ENCODE measurements around the gene KCNJ10.

The KCNJ10 gene

DNA sequence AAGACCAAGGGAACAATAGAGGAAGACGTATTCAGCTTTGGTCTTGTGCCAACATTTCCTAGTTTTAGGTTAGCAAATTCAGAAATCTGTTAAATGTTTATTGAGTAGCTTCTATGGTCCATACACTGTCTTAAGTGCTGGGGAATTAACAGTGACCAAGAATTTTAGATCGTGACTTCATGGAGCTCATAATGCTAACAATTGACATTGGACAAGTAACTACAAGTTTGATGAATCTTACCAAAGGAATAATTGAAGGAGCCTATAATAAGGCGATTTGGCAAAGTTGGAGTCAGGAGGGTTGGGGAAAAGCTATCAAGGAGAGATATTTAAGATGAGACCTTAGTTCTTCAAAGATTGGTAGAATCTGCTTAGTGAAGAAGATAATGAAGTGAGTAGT is 114.5 kb downstream of the KCNJ10 start:
- DNase-seq = no peak

DNA sequence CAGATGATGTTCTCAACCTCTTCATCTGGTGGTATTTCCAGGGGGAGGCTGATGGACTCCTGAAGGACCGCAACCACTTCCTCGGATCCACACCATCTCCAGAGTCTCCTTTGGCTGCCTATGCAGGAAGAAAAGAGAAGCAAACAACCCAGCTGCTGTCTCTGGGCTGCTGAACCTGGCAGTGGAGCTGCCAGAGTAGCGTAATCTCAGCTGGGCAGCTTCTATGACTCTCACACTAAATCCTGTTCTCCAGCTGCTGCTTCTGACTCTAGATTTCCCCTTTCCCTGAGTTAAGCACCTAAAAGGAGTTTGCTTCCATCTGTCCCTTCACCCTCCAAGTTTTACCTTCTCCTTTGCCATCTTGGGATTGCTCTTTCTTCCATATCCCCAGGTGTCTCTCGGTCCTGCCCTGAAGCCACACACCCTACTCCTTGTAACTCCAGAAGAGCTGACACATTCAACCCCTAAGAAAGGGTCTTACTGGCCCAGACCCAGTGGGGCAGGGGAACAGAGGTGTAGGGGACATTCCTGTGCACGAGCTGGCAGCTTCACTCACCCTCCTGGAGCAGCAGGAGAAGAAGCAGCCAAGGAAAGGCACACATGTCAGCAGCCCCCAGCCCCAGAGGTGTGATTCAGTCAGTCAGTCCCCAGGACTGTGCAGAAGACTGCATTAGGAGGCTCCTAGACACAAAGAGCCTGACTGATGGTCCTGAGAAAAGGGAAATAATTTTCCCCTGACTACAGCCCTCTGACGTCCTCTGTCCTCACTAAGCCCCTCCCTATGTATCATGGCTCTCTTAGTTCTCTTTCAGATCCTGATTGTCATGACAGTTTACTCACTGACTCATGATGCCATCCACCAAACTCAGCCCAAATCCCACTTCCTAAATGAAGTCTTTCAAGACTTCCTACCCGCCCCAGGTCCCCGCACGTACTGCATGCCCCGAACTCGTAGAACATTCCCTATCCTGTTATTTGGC is 116.1 kb downstream of the KCNJ10 start, which contains the start of gene SLAMF9:
SLAMF9 (minus strand) TSS at position 702 of the 980 bp plus-strand sequence; CDS start at position 602, 100 bp downstream.
- DNase-seq = no peak

DNA sequence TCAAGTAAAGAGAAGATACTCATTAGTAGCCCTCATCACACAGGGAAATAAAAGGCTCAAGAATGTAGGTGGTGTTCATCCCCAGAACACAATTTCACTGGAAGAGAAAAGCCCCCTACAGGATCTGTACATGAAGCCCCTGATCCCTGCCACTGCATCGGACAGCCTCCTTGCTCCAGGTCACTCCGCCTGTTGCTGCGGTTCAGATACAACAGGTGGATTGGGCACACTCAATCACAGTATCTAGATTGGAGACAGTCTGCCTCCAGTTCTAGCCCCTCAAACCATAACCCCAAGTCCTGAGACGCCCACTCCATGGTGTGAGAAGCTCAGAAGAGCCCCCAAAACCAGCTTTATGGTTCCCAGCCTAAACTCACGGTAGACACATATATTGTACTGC is 117.0 kb downstream of the KCNJ10 start:
- DNase-seq = no peak

DNA sequence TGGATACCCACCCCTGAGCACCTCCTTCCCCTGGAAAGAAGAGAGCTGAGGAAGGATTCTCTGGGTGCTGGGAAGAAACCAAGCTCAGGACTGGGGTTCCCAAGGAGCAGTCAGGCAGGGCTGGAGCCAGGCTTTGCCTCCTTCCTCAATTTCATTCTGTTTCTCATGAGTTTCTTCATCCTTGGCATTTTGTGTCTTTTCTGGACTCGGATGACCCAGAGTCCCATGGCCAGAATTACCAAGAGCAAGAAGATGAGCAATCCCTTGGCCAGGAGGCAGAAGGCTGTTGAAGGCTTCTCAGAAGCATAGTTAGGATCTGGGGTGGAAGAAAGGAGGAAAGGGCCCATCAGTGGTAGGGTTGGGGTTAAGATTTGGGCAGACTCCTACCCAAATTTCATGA is 118.4 kb downstream of the KCNJ10 start:
- DNase-seq = no peak

DNA sequence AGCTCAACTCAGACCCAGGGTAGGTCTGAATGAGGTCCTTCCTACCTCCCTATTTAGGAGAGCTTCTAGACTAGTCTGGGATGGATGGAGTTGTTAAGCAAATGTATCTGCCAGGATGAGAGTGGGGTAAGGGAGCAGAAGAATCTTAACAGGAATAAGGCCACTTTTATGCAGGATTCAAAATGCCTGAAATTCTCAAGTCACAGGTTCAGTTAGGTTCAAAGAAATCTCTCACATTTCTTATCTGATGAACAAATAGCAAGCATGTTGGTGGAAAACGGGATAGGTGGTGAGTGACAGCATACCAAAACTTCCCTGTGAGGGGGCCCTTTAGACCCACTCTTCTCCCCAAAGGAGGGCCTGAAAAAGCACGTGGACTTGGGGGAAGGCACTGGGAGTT is 118.9 kb downstream of the KCNJ10 start:
- no peak for DNase-seq

DNA sequence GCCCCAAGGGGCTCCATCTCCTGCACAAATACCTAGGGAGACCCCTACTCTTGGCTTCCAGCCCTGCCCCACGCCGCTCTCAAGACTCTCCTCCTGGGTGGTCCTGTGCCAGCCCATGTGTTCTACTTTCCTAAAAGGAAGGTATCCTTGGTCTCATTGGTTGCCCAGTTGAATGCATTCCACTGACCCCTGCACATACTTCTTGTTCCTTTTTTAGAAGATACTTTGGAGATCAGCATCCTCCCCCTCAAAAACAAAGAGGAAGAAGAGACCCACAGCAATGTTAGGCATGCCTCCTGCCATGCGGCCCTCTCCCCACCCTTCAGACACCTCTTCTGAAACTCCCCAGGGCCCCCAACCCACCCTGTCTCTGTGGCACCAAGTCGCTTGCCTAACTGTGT is 120.0 kb downstream of the KCNJ10 start:
- DNase-seq = no peak

DNA sequence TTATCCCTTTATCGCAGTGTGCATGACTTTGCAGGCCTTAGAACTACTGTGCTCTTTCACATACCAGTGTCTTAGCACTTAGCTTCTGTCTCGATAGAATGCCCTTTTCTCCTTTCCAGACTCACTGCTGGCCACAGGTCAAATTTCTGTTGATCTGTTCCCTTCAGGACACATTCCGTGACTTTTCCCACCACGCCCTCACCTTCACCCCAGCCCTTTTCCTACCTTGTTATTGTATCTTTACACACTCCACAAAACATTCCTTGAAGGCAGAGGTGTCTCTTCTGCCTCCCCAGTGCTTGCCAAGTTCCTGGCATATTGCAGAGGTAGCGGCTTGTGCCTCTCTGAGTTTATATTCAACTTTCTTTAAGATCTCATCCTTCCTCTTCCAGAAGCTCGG is 120.8 kb downstream of the KCNJ10 start:
- no peak for DNase-seq
